Renal cortex interstitium (tissue), 3 donors: ENCODE results near the gene ISM2. TPM values are rescaled to one million over a fixed set of nuclear protein-coding genes. Genes with fewer than 3 reads are reported as not detected.

ENCODE experiments used
- polyA plus RNA-seq, 3 donors: library from polyadenylated mRNA; unstranded; fragments of 120-200 nt; gene quantifications; one replicate each; pipeline ENCODE4 v1.2.1, GENCODE V29; 2013; ENCODE audit not compliant: insufficient read length in 3 of 3

The ISM2 gene
- polyA plus RNA-seq, 3 donors: 1.3 to 3.6 (median 1.8) TPM

Other genes starting within 250 kb of the ISM2 start
- gene NGB, start 227.6 kb downstream of the ISM2 start, polyA plus RNA-seq: not detected
- gene POMT2, start 177.9 kb downstream of the ISM2 start, polyA plus RNA-seq: 10 to 100 TPM; 41.6 to 47.0 (median 41.7) TPM
- gene GSTZ1, start 177.8 kb downstream of the ISM2 start, polyA plus RNA-seq: 10 to 100 TPM; 27.6 to 34.4 (median 29.7) TPM
- 10 to 100 TPM; 20.0 to 25.4 (median 23.6) TPM for gene TMED8, start 121.7 kb downstream of the ISM2 start, polyA plus RNA-seq
- gene SAMD15, start 121.4 kb downstream of the ISM2 start, polyA plus RNA-seq: 10 to 100 TPM in 1 of 3 donors, 1 to 10 TPM in 2; 7.6 to 10.3 (median 9.0) TPM
- gene NOXRED1, start 75.3 kb downstream of the ISM2 start, polyA plus RNA-seq: 1 to 10 TPM; 2.3 to 3.5 (median 2.9) TPM
- 10 to 100 TPM; 29.0 to 30.4 (median 30.4) TPM for gene VIPAS39, start 41.2 kb downstream of the ISM2 start, polyA plus RNA-seq
- 100 to 1,000 TPM; 162 to 217 (median 215) TPM for gene AHSA1, start 40.7 kb downstream of the ISM2 start, polyA plus RNA-seq
- gene SPTLC2, start 117.8 kb upstream of the ISM2 start, polyA plus RNA-seq: 10 to 100 TPM; 61.8 to 71.8 (median 71.7) TPM
- 10 to 100 TPM; 14.5 to 18.6 (median 17.3) TPM for gene ALKBH1, start 209.2 kb upstream of the ISM2 start, polyA plus RNA-seq
- gene SLIRP, start 209.3 kb upstream of the ISM2 start, polyA plus RNA-seq: 100 to 1,000 TPM in 2 of 3 donors, 10 to 100 TPM in 1; 97.3 to 112 (median 108) TPM